Measurements from ENCODE around the gene LINGO4.
A peak's percentile ranks its signal among the peaks of the same experiment; 100 is the strongest.

The LINGO4 gene

GRCh38 chr1:151805066-151805820, at the start of gene LINGO4:
LINGO4 (minus strand) TSS chr1:151805419; CDS start chr1:151802704, 2,715 bp downstream.
- no peak for DNase-seq (ENCODE audit: low read depth)

- no peak for DNase-seq (ENCODE audit: low read depth)
Observed at GRCh38 chr1:151854658-151855057, 49.4 kb upstream of the LINGO4 start.

DNA sequence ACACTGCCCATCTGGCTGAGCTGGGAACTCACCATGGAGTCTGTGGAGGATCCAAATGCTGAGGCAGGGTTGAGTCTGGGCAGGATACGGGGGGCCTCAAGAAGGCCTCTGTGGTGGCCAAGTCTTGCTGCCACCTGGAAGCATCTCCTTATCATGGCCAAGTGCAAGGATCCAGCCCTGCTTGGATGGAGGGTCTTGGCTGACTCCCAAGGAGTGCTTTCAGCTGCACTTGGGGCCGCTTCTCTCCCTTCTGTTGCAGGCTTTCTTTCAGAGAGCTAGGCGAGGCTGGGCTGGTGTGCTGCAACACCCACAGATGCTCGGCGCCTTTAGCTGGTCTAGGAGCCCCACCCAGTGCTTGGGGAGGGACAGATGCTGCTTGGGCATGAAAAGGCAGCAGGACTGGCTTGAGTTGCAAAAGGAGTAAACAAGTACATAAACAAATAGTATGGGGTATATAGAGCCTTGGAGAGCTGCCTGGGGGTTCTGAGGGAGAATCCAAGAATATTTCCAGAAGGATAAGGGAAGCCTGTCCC, 48.3 kb upstream of the LINGO4 start, which contains the start of gene THEM5:
THEM5 (minus strand) TSS at position 302 of the 533 bp plus-strand sequence; CDS start at position 155, 147 bp downstream.
- DNase-seq (ENCODE audit: low read depth), result no peak

- no peak for DNase-seq (ENCODE audit: low read depth)
Observed at GRCh38 chr1:151852733-151853132, 47.5 kb upstream of the LINGO4 start.

DNA sequence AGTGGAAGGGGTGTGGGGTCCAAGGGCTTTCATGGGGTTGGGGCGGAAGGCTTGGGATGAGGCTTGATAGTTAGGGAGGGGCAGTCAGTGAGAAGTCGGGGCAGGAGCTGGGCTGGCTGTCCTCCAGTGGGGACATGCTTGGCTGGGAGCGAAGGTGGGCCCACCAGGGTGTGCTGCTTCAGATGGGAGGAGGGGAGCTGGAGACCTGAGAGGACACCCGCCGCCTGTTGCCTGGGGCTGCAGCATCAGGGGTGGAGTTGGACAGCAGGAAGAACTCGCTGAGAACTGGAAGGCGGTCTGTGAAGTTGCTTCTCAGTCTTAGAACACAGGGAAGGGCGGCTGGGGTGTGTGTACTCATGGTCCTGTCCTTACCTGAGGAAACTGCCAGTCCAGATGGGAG, 46.7 kb upstream of the LINGO4 start:
- DNase-seq (ENCODE audit: low read depth), result no peak

- no peak for DNase-seq (ENCODE audit: low read depth)
Observed at GRCh38 chr1:151849871-151850270, 44.7 kb upstream of the LINGO4 start.

DNA sequence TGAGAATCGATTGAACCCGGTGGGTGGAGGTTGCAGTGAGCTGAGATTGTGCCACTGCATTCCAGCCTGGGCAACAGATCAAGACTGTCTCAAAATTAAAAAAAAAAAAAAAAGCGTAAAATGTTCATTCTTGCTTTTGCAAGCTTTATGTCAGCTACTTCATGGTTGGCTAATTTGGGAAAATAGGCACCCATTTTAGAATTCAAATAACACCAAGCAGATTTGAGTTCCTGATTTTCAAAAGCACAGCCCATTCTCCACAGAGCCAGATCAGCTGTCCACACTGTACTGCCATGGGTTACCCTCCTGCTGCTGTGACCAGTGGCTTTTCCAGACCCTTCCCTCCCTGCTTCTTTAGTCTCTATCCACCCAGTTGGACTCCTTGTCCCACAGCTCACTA, 43.9 kb upstream of the LINGO4 start:
- no peak for DNase-seq (ENCODE audit: low read depth)

GRCh38 chr1:151847867-151848596, 42.8 kb upstream of the LINGO4 start:
- no peak for DNase-seq (ENCODE audit: low read depth)

GRCh38 chr1:151846686-151847237, 41.5 kb upstream of the LINGO4 start:
- DNase-seq (ENCODE audit: low read depth), result no peak

- DNase-seq (ENCODE audit: low read depth), result no peak
Observed at GRCh38 chr1:151846062-151846568, 40.9 kb upstream of the LINGO4 start.

GRCh38 chr1:151843398-151843797, 38.2 kb upstream of the LINGO4 start:
- DNase-seq (ENCODE audit: low read depth), result no peak

GRCh38 chr1:151841141-151841540, 35.9 kb upstream of the LINGO4 start:
- DNase-seq (ENCODE audit: low read depth), result no peak

- DNase-seq (ENCODE audit: low read depth), result no peak
Observed at GRCh38 chr1:151840421-151840820, 35.2 kb upstream of the LINGO4 start.

DNA sequence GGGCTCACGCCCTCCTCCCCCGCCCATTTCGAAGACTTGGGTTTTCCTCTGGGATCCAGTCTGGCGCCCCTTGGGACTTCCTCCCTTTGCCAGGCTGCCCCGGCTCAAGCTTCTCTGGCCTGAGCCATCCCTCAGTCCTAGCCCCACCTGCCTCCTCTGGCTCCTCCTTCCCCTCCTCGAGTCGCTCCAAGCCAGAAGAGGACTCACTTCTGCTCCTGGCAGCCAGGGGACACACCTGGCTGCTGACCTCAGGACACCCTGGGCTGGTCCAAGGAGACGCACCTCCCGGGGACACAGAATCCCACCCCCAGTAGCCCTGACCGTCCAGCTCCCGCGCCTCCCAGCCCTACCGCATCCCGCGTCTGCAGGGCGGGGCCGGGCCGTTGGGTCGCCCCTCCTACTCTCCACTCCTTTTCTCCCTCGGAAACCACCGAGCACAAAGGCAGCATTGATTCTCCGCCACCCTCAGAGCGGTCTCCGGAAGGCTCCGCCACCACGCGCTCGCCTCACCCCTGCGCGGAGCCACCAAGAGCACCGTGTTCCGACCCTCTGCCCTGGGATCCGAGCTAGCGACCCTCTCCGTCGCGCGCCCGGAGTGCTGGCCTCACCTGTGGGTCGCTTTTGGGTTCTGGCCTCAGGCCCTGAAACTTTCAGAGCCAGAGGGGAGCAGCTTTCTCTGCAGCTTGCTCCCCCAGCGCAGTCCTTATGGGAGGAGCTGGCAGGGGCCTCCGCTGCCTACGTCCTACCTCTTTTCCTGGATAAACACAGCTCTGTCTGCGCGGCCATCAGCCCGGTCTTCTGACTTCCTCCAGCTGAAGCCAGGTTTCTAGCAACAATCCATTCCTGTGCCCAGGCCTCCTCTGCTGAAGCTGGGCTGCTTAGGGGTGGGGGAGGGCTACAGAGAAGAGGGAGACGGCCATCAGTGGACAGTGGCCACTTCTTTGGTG, 34.5 kb upstream of the LINGO4 start, which contains the start of gene C2CD4D:
C2CD4D (minus strand) TSS at position 364 of the 947 bp plus-strand sequence. CDS start 831 bp downstream, outside the sequence.
- peak; percentile 45 for DNase-seq (ENCODE audit: low read depth)

DNA sequence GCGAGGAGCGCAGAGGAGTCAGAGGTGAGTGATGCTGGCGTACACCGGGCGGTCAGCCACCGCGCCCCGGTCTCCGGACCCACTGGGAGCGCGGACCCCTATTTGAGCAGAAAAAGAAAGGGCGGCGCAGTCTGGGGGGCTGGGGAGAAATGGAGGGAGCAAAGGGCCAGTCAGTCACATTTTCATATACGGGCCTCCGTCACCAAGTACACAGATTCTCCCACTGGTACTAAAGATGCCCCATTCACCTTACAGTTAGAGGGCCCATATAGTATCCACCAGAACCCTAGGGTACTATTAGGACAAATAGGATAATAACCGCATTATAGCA, 33.8 kb upstream of the LINGO4 start:
- DNase-seq (ENCODE audit: low read depth), result no peak

GRCh38 chr1:151838222-151839081, 33.2 kb upstream of the LINGO4 start:
- no peak for DNase-seq (ENCODE audit: low read depth)

DNA sequence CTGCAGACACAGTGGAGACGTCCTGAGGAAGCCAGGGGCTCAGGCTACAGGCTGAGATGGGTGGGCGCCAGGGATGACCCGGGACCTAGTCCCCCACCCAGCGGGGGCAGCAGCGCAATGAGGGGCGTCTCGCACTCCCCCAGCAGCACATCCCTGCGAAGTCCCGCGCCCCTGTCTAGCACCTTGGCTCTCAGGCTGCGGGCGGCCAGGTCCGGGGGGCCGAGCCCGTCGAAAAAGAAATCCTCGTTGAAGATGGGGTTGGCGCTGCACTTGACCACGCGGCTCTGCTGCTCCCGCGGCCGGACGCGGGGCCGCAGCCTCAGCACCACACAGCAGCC, 32.6 kb upstream of the LINGO4 start:
- DNase-seq (ENCODE audit: low read depth), result no peak

DNA sequence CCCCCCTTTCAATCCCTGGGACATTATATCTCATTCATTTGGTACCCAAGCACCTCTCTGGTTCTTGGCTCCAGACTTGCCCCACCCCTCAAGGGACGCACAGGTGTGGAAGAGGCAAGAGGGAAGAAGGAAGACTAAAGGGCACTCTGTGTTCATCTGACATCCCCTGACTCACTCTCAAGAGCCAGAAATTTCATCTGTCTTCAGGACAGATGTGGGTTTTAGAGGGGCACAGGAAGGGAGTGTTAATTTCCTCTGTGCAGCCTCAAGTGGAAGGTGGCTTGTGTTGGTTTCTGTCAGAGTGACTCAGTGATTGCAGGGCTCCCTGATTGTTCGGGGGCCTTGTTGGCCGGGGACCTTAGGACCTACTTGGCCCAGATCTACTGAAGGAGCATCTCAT, 32.0 kb upstream of the LINGO4 start:
- no peak for DNase-seq (ENCODE audit: low read depth)

DNA sequence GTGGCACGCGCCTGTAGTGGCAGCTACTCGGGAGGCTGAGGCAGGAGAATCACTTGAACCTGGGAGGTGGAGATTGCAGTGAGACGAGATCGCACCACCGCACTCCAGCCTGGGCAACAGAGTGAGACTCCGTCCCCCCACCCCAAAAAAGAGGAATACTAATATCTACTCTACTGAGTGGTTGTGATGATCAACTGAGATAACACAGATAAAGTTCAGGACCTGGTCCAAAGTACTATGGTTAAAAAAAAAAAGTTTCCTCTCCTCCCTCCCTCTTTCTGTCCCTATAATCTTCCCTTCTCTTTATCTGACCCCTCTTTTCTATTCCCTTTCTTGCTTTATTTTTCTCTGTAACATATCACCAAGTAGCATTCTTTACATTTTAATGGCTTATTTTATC, 30.4 kb upstream of the LINGO4 start:
- no peak for DNase-seq (ENCODE audit: low read depth)

DNA sequence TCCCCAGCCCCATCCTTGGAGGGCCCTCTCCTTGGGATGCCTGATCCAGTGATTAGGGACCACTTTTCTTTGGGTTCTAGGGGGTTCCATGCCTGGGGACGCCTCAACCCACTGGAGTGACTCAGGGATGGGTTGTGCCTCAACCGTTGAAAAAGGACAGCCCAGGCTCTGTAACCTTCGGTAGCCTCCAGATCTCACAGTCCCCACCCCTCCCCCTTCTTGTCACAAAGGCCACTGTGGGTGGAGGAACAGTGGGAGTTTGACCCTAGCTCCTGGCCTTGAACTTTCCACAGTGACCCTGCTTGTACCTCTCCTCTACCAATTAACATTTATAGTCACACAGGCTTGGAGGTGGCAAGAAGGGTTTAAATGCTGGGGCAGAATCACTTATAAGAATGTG, 29.0 kb upstream of the LINGO4 start:
- no peak for DNase-seq (ENCODE audit: low read depth)

Data from stimulated activated CD8-positive, alpha-beta memory T cell treated with anti-CD3 and anti-CD28 coated beads, Interleukin-12 subunit alpha, Interleukin-12 subunit beta, amount 100 ng/mL, for 1 hour (primary cell).